CD4-positive, CD25-positive, alpha-beta regulatory T cell (primary cell): ENCODE measurements around the gene IFT27. TPM values are rescaled to one million over a fixed set of nuclear protein-coding genes. Genes with fewer than 3 reads are reported as not detected.

Experiments
- ATAC-seq, 2 donors: fragments of 150-1000 bp; cut with Tn5 transposase; one replicate each; pipeline ENCODE4 v1.10.0; 2021; ENCODE audit warnings: low read depth in 2 of 2, moderate number of reproducible peaks in 2 of 2, moderate library complexity in 1 of 2
- DNase-seq, 3 donors: peaks; one replicate each; pipeline versions ENCODE4 v3.0.0 to v3.0.0-alpha.2; 2012 to 2022; ENCODE audit warnings: mixed read lengths in 1 of 3
- H3K27ac ChIP-seq: one replicate; pipeline ENCODE4 v1.7.0; 2013; ENCODE audit warnings: mild to moderate bottlenecking, low read length; ENCODE audit not compliant: insufficient read depth, poor library complexity, severe bottlenecking
- H3K27me3 ChIP-seq: one replicate; pipeline ENCODE4 v1.7.0; 2013; ENCODE audit warnings: low read length; ENCODE audit not compliant: control insufficient read depth, insufficient read depth
- H3K36me3 ChIP-seq: one replicate; pipeline ENCODE4 v1.7.0; 2013; ENCODE audit warnings: mild to moderate bottlenecking, low read length, moderate library complexity; ENCODE audit not compliant: control insufficient read depth, insufficient read depth
- H3K4me1 ChIP-seq: 2 replicates; pipeline ENCODE4 v1.7.0; 2013; ENCODE audit warnings: mild to moderate bottlenecking, low read length; ENCODE audit not compliant: insufficient read depth, control insufficient read depth, poor library complexity, severe bottlenecking
- H3K4me3 ChIP-seq: one replicate; pipeline ENCODE4 v1.7.0; 2013; ENCODE audit warnings: low read depth, mild to moderate bottlenecking, low read length, moderate library complexity
- H3K9me3 ChIP-seq, 2 experiments: 1 replicate in 1 of 2; 2 replicates in 1 of 2; pipeline ENCODE4 v1.7.0; 2013; ENCODE audit warnings: low read length in 2 of 2, mild to moderate bottlenecking in 1 of 2, moderate library complexity in 1 of 2; ENCODE audit not compliant: control insufficient read depth in 2 of 2
- H3K27ac Mint-ChIP-seq, 3 donors: one replicate each; pipeline ENCODE4 v1.8.0; 2020 to 2022; ENCODE audit warnings: mild to moderate bottlenecking in 3 of 3, mixed read lengths in 3 of 3, moderate library complexity in 2 of 3
- H3K27me3 Mint-ChIP-seq: one replicate; pipeline ENCODE4 v1.8.0; 2022; ENCODE audit warnings: mild to moderate bottlenecking, mixed read lengths
- H3K36me3 Mint-ChIP-seq: one replicate; pipeline ENCODE4 v1.8.0; 2020; ENCODE audit warnings: mixed read lengths
- H3K4me1 Mint-ChIP-seq, 4 donors: one replicate each; pipeline ENCODE4 v1.8.0; 2020 to 2022; ENCODE audit warnings: mixed read lengths in 4 of 4, mild to moderate bottlenecking in 1 of 4
- H3K4me3 Mint-ChIP-seq, 4 donors: one replicate each; pipeline ENCODE4 v1.8.0; 2020 to 2022; ENCODE audit warnings: mild to moderate bottlenecking in 4 of 4, mixed read lengths in 4 of 4, moderate library complexity in 3 of 4
- H3K9me3 Mint-ChIP-seq, 7 donors: one replicate each; pipeline ENCODE4 v1.8.0; 2020 to 2022; ENCODE audit warnings: mixed read lengths in 7 of 7, mild to moderate bottlenecking in 3 of 7, moderate library complexity in 2 of 7
- polyA plus RNA-seq, 4 donors: library from polyadenylated mRNA; unstranded; fragments of 300-500 nt; fragmentation: Illumina TruSeq; gene quantifications; one replicate each; pipeline ENCODE4 v1.2.3, GENCODE V29; 2021
- total RNA-seq: library from RNA; stranded (reverse); gene quantifications from one replicate; pipeline ENCODE4 v1.2.3, GENCODE V29; 2022

The IFT27 gene
- total and polyA plus RNA-seq, 5 donors from 2014 or later: 12.0 to 20.8 (median 16.1) TPM

GRCh38 chr22:36744413-36744765 is 31.5 kb downstream of the IFT27 start:
- Mint-ChIP-seq H3K36me3 (no peaks in the 10 kb centered on the region), H3K27ac (no peak overlapping the region), H3K4me1 (no peaks in the 10 kb centered on the region), H3K9me3 (peaks cover 0 to 2% (median 0%) of the 10 kb centered on the region in 7 donors), H3K4me3 (no peak overlapping the region), H3K27me3 (peaks cover 13% of the 10 kb centered on the region)
- H3K9me3 ChIP-seq: no peaks in the 10 kb centered on the region
- ATAC-seq: no peak
- H3K27ac ChIP-seq: no peak overlapping the region
- H3K36me3 ChIP-seq: no peaks in the 10 kb centered on the region
- DNase-seq: no peak
- peaks cover 2% of the 10 kb centered on the region for H3K27me3 ChIP-seq
- no peak overlapping the region for H3K4me3 ChIP-seq
- H3K4me1 ChIP-seq: no peaks in the 10 kb centered on the region

- no peaks in the 10 kb centered on the region for H3K4me1 Mint-ChIP-seq
- Histone ChIP-seq H3K9me3 (no peaks in the 10 kb centered on the region), H3K36me3 (no peaks in the 10 kb centered on the region), H3K4me3 (no peak overlapping the region), H3K4me1 (no peaks in the 10 kb centered on the region), H3K27ac (no peak overlapping the region), H3K27me3 (peaks cover 2% of the 10 kb centered on the region)
- ATAC-seq (no peak), DNase-seq (no peak)
- H3K27ac Mint-ChIP-seq: no peak overlapping the region
- no peak overlapping the region for H3K4me3 Mint-ChIP-seq
- H3K27me3 Mint-ChIP-seq: peaks cover 18% of the 10 kb centered on the region
- peaks cover 0 to 2% (median 0%) of the 10 kb centered on the region in 7 donors for H3K9me3 Mint-ChIP-seq
- no peaks in the 10 kb centered on the region for H3K36me3 Mint-ChIP-seq
Measured at GRCh38 chr22:36743591-36744412, 32.1 kb downstream of the IFT27 start.

GRCh38 chr22:36743011-36743410 is 32.9 kb downstream of the IFT27 start:
- DNase-seq (no peak), ATAC-seq (no peak)
- Mint-ChIP-seq H3K9me3 (peaks cover 0 to 2% (median 0%) of the 10 kb centered on the region in 7 donors), H3K27ac (no peak overlapping the region), H3K27me3 (peaks cover 23% of the 10 kb centered on the region), H3K36me3 (no peaks in the 10 kb centered on the region), H3K4me3 (peak overlapping the region in 1 of 4 donors; percentile 38), H3K4me1 (no peaks in the 10 kb centered on the region)
- no peaks in the 10 kb centered on the region for H3K9me3 ChIP-seq
- no peak overlapping the region for H3K4me3 ChIP-seq
- no peak overlapping the region for H3K27ac ChIP-seq
- H3K36me3 ChIP-seq: no peaks in the 10 kb centered on the region
- H3K4me1 ChIP-seq: no peaks in the 10 kb centered on the region
- peaks cover 5% of the 10 kb centered on the region for H3K27me3 ChIP-seq

GRCh38 chr22:36741968-36742367 is 34.0 kb downstream of the IFT27 start:
- Histone ChIP-seq H3K4me3 (no peak overlapping the region), H3K27ac (no peak overlapping the region), H3K4me1 (no peaks in the 10 kb centered on the region), H3K36me3 (no peaks in the 10 kb centered on the region), H3K9me3 (no peaks in the 10 kb centered on the region), H3K27me3 (peaks cover 5% of the 10 kb centered on the region)
- DNase-seq (no peak), ATAC-seq (no peak)
- peaks cover 0 to 2% (median 0%) of the 10 kb centered on the region in 7 donors for H3K9me3 Mint-ChIP-seq
- no peak overlapping the region for H3K4me3 Mint-ChIP-seq
- no peaks in the 10 kb centered on the region for H3K4me1 Mint-ChIP-seq
- H3K36me3 Mint-ChIP-seq: no peaks in the 10 kb centered on the region
- no peak overlapping the region for H3K27ac Mint-ChIP-seq
- H3K27me3 Mint-ChIP-seq: peaks cover 23% of the 10 kb centered on the region

- Mint-ChIP-seq H3K27ac (no peak overlapping the region), H3K4me1 (no peaks in the 10 kb centered on the region), H3K36me3 (no peaks in the 10 kb centered on the region), H3K9me3 (peaks cover 0 to 2% (median 0%) of the 10 kb centered on the region in 7 donors), H3K27me3 (peaks cover 23% of the 10 kb centered on the region), H3K4me3 (no peak overlapping the region)
- Histone ChIP-seq H3K4me1 (no peaks in the 10 kb centered on the region), H3K27me3 (peaks cover 5% of the 10 kb centered on the region), H3K36me3 (no peaks in the 10 kb centered on the region), H3K4me3 (no peak overlapping the region), H3K9me3 (no peaks in the 10 kb centered on the region), H3K27ac (no peak overlapping the region)
- ATAC-seq (no peak), DNase-seq (no peak)
Measured at GRCh38 chr22:36741204-36741793, 34.6 kb downstream of the IFT27 start.

GRCh38 chr22:36740716-36741115 is 35.2 kb downstream of the IFT27 start:
- no peak for ATAC-seq

GRCh38 chr22:36739185-36739584 is 36.7 kb downstream of the IFT27 start:
- Histone ChIP-seq H3K9me3 (no peaks in the 10 kb centered on the region), H3K4me1 (no peaks in the 10 kb centered on the region), H3K36me3 (no peaks in the 10 kb centered on the region), H3K27ac (no peak overlapping the region), H3K27me3 (peaks cover 3% of the 10 kb centered on the region), H3K4me3 (no peak overlapping the region)
- Mint-ChIP-seq H3K4me3 (no peak overlapping the region), H3K27ac (no peak overlapping the region), H3K9me3 (peaks cover 0 to 2% (median 0%) of the 10 kb centered on the region in 7 donors), H3K4me1 (no peaks in the 10 kb centered on the region), H3K36me3 (no peaks in the 10 kb centered on the region), H3K27me3 (peaks cover 38% of the 10 kb centered on the region)
- DNase-seq (no peak), ATAC-seq (no peak)

More at GRCh38 chr22:36740716-36741115, 35.2 kb downstream of the IFT27 start:
- Mint-ChIP-seq H3K9me3 (peaks cover 0 to 2% (median 0%) of the 10 kb centered on the region in 7 donors), H3K4me3 (no peak overlapping the region), H3K27ac (no peak overlapping the region), H3K36me3 (no peaks in the 10 kb centered on the region), H3K4me1 (no peaks in the 10 kb centered on the region), H3K27me3 (peaks cover 29% of the 10 kb centered on the region)
- no peak for DNase-seq
- H3K36me3 ChIP-seq: no peaks in the 10 kb centered on the region
- H3K4me1 ChIP-seq: no peaks in the 10 kb centered on the region
- no peaks in the 10 kb centered on the region for H3K9me3 ChIP-seq
- peaks cover 5% of the 10 kb centered on the region for H3K27me3 ChIP-seq
- no peak overlapping the region for H3K4me3 ChIP-seq
- no peak overlapping the region for H3K27ac ChIP-seq
